H1 (cell line): ENCODE results near the gene CXCL16. TPM values are rescaled to one million over a fixed set of nuclear protein-coding genes. Genes with fewer than 3 reads are reported as not detected.

Source experiments
- polyA plus RNA-seq, 7 experiments: library from polyadenylated mRNA; depleted of rRNA in 3 of 7; stranded (reverse) in 5 of 7; unstranded in 2 of 7; fragments of >200 nt in 5 of 7; fragments of 200-250 nt in 2 of 7; gene quantifications; 1 replicate in 5 of 7; 2 replicates in 1 of 7; 4 replicates in 1 of 7; pipeline versions ENCODE4 v1.2.1 to v1.2.3, GENCODE V29; 2011 to 2013; ENCODE audit warnings: missing spikeins in 2 of 7, mixed read lengths in 2 of 7
- total RNA-seq: library from RNA; stranded (reverse); fragmentation: NEBNext Ultra II Directional; extraction: Animal tissue kit (Norgen Biotek cat#: 25700); gene quantifications from 2 replicates; pipeline ENCODE4 v1.2.1, GENCODE V29; 2021
- TF ChIP-seq, protein P1 (sequence below), 3 experiments: IDR thresholded peaks; 1 replicate in 2 of 3; 2 replicates in 1 of 3; pipeline versions ENCODE4 v1.5.1 to v1.6.1; 2011; ENCODE audit warnings: low read length in 3 of 3, mild to moderate bottlenecking in 3 of 3, inconsistent platforms in 2 of 3, low read depth in 1 of 3, moderate library complexity in 1 of 3; ENCODE audit not compliant: insufficient read depth in 1 of 3; ENCODE audit errors: control extremely low read depth in 1 of 3

The CXCL16 gene
- total and polyA plus RNA-seq, 2 of the 8 experiments (the other 6 are each of a cell fraction or from before 2014, with no cell fraction given), result 3.5 to 4.8 TPM

GRCh38 chr17:4771519-4772234 is 31.9 kb upstream of the CXCL16 start, which contains the start of gene TM4SF5 (continued):
- TF ChIP-seq, protein P1, sequence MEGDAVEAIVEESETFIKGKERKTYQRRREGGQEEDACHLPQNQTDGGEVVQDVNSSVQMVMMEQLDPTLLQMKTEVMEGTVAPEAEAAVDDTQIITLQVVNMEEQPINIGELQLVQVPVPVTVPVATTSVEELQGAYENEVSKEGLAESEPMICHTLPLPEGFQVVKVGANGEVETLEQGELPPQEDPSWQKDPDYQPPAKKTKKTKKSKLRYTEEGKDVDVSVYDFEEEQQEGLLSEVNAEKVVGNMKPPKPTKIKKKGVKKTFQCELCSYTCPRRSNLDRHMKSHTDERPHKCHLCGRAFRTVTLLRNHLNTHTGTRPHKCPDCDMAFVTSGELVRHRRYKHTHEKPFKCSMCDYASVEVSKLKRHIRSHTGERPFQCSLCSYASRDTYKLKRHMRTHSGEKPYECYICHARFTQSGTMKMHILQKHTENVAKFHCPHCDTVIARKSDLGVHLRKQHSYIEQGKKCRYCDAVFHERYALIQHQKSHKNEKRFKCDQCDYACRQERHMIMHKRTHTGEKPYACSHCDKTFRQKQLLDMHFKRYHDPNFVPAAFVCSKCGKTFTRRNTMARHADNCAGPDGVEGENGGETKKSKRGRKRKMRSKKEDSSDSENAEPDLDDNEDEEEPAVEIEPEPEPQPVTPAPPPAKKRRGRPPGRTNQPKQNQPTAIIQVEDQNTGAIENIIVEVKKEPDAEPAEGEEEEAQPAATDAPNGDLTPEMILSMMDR (IDR thresholded peaks at IDR 0.05; ENCODE audit: control extremely low read depth in 1 of 3, insufficient read depth in 1 of 3, low read depth in 1 of 3, low read length in 3 of 3), result no peak
